AG04450 (cell line): Measurements from ENCODE around the gene CDH15. TPM values are rescaled to one million over a fixed set of nuclear protein-coding genes. Genes with fewer than 3 reads are reported as not detected.

Experiments used
- CTCF ChIA-PET: fragments of 300-600, 350-600 bp; formaldehyde crosslinking; extraction: SDS; loops from one replicate; lab custom pipeline; 2022; ENCODE audit warnings: antibody characterized with exemption, inconsistent platforms; lab: Charles Lee
- POLR2A ChIA-PET: fragments of 350-600 bp; formaldehyde crosslinking; extraction: SDS; loops from one replicate; lab custom pipeline; 2021; ENCODE audit warnings: antibody characterized with exemption, inconsistent platforms; lab: Yijun Ruan, JAX
- DNase-seq: peaks from one replicate; pipeline ENCODE4 v3.0.0-alpha.2; 2011; ENCODE audit warnings: low read depth, low spot score
- H3K27ac ChIP-seq: one replicate; pipeline ENCODE4 v1.5.1; 2012; ENCODE audit warnings: low read depth, low read length, control low read depth
- H3K27me3 ChIP-seq: one replicate; pipeline ENCODE4 v1.6.0; 2012; ENCODE audit warnings: low read length; ENCODE audit not compliant: control insufficient read depth, insufficient read depth
- H3K4me3 ChIP-seq: 2 replicates; pipeline ENCODE4 v1.5.1; 2011; ENCODE audit warnings: mild to moderate bottlenecking, low read depth, low read length, control low read depth
- H3K9me3 ChIP-seq: 2 replicates; pipeline ENCODE4 v1.5.1; 2012; ENCODE audit warnings: low read length; ENCODE audit not compliant: control insufficient read depth, insufficient read depth
- CTCF ChIP-seq: IDR thresholded peaks from 2 replicates; pipeline ENCODE4 v1.5.1; 2011; ENCODE audit warnings: low read depth, low read length, control low read depth, inconsistent platforms
- polyA plus RNA-seq: library from polyadenylated mRNA; depleted of rRNA; stranded (reverse); fragments of >200 nt; gene quantifications from 2 replicates; pipeline ENCODE4 v1.2.3, GENCODE V29; 2011

Gene CDH15
- polyA plus RNA-seq, 1 experiment, result 0.12 TPM

- ChIA-PET POLR2A (no interaction called here), CTCF (no interaction called here)
- TF ChIP-seq CTCF, result no peak
Observed at GRCh38 chr16:89140981-89141883, 30.3 kb upstream of the CDH15 start.

GRCh38 chr16:89141884-89142267, 29.7 kb upstream of the CDH15 start:
- no peak overlapping the region for H3K4me3 ChIP-seq
- no peak overlapping the region for H3K27ac ChIP-seq
- TF ChIP-seq CTCF, result no peak
- H3K27me3 ChIP-seq, result no peaks in the 10 kb centered on the region
- POLR2A ChIA-PET, result no interaction called here
- H3K9me3 ChIP-seq, result no peaks in the 10 kb centered on the region; the same call in 1 of the 2 replicates
- no peak for DNase-seq
- CTCF ChIA-PET, result no interaction called here

More at GRCh38 chr16:89140981-89141883, 30.3 kb upstream of the CDH15 start:
- Histone ChIP-seq H3K27ac (no peak overlapping the region), H3K4me3 (no peak overlapping the region), H3K9me3 (no peaks in the 10 kb centered on the region; the same call in 1 of the 2 replicates), H3K27me3 (no peaks in the 10 kb centered on the region)
- DNase-seq, result no peak

- POLR2A ChIA-PET, result interaction anchor here (0.6 kb wide), 1 partner anchor 1012 kb away, joined by 11 read pairs; no protein-coding TSS in a partner anchor
- H3K4me3 ChIP-seq, result no peak overlapping the region
- TF ChIP-seq CTCF, result no peak
- H3K9me3 ChIP-seq, result no peaks in the 10 kb centered on the region; the same call in 1 of the 2 replicates
- CTCF ChIA-PET, result no interaction called here
- DNase-seq, result no peak
- H3K27me3 ChIP-seq, result no peaks in the 10 kb centered on the region
- H3K27ac ChIP-seq, result no peak overlapping the region
Observed at GRCh38 chr16:89142474-89143195, 28.9 kb upstream of the CDH15 start.

- Histone ChIP-seq H3K9me3 (no peaks in the 10 kb centered on the region; the same call in 1 of the 2 replicates), H3K4me3 (no peak overlapping the region), H3K27me3 (no peaks in the 10 kb centered on the region), H3K27ac (no peak overlapping the region)
- DNase-seq, result no peak
- TF ChIP-seq CTCF, result no peak
- ChIA-PET POLR2A (interaction anchor here (0.6 kb wide), 1 partner anchor 1013 kb away, joined by 11 read pairs; no protein-coding TSS in a partner anchor), CTCF (no interaction called here)
Observed at GRCh38 chr16:89143201-89143741, 28.3 kb upstream of the CDH15 start.
